Gastrocnemius medialis (tissue), 4 donors: ENCODE measurements around the gene LTBP1.

ENCODE experiments used
- CTCF ChIP-seq, 5 experiments: fragments of 450-650 bp in 3 of 5; fragments of 200-600 bp in 2 of 5; sonication (generic) in 2 of 5; IDR thresholded peaks in 4 of 5; conservative IDR thresholded peaks in 1 of 5; 1 replicate in 4 of 5; 2 replicates in 1 of 5; pipeline ENCODE4 v1.5.1; 2016 to 2019; ENCODE audit warnings: antibody characterized with exemption in 5 of 5, mild to moderate bottlenecking in 3 of 5, moderate library complexity in 3 of 5
- POLR2A ChIP-seq, 2 donors: fragments of 450-650 bp; IDR thresholded peaks; one replicate each; pipeline ENCODE4 v1.6.1; 2017; ENCODE audit warnings: antibody characterized with exemption in 2 of 2, mild to moderate bottlenecking in 2 of 2, moderate library complexity in 2 of 2

- TF ChIP-seq CTCF (IDR thresholded peaks at IDR 0.05 in 4 of 5, conservative IDR thresholded peaks at IDR 0.05 in 1 of 5) (no peak), POLR2A (IDR thresholded peaks at IDR 0.05) (no peak)
Observed at GRCh38 chr2:33363325-33364298, 416.9 kb downstream of the LTBP1 start.
